Raji (cell line): Measurements from ENCODE around the gene IFNA16.
"Not testable (repeated sequence)": the region's sequence is repeated elsewhere in the genome, so short reads cannot be mapped to it uniquely, and the experiment has no call there.

Experiments used
- POLR2A ChIP-seq: IDR thresholded peaks from 2 replicates; pipeline ENCODE4 v1.6.1; 2011; ENCODE audit warnings: low read depth, low read length, control low read depth; ENCODE audit not compliant: insufficient read depth

Gene IFNA16

GRCh38 chr9:21174671-21175070 is 42.4 kb downstream of the IFNA16 start:
- TF ChIP-seq POLR2A: no peak

DNA sequence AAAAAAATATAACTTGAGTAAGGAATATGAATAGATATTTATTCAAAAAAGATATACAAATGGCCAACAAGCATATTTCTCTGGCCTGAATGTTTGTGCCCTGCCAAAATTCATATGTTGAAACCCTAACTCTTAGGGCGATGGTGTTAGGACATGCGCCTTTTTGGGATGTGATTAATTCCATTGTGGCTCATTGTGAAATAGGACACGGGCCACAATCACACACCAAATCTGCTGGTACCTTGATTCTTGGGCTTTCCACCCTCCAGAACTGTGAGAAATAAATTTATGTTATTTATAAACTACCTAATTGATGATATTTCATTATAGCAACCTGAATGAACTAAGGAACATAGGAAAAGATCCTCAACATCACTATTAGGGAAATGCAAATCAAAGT is 45.0 kb downstream of the IFNA16 start:
- TF ChIP-seq POLR2A: no peak

DNA sequence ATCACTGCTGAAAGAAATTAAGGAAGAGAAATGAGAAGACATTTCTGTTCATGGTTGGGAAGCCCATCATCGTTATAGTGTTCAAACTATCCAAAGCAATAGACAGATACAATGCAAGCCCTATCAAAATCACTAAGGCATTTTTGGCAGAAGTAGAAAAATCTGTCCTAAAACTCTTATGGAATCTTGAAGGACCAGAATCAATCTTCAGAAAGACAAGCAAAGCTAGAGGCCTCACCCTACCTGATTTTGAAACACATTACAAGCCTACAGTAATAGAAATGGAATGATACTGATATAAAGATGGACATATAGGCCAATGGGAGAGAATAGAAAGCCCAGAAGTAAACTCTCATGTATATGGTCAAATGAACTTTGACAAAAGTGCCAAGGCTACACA is 45.8 kb downstream of the IFNA16 start:
- TF ChIP-seq POLR2A: no peak

GRCh38 chr9:21166560-21166959 is 50.6 kb downstream of the IFNA16 start, which contains the start of gene IFNA21:
IFNA21 (minus strand) TSS chr9:21166660; CDS start chr9:21166612, 48 bp downstream.
- TF ChIP-seq POLR2A: not testable (repeated sequence)
